Caki2 (cell line): ENCODE results near the gene FLT1. TPM values are rescaled to one million over a fixed set of nuclear protein-coding genes. Genes with fewer than 3 reads are reported as not detected.

Experiments
- DNase-seq: peaks from one replicate; pipeline ENCODE4 v3.0.0-alpha.2; 2015; ENCODE audit warnings: low read depth
- in situ Hi-C: cut with HindIII; loops from 2 replicates; pipeline ENCODE4 v1.10.0; 2016; ENCODE audit warnings: low sequenced_read_pairs, low pct_unique_long_range_greater_than_20kb, mixed read lengths
- total RNA-seq: library from RNA; depleted of rRNA; stranded (reverse); fragments of >200 nt; shearing (Covaris generic); gene quantifications from 2 replicates; pipeline ENCODE4 v1.2.3, GENCODE V29; 2014; ENCODE audit warnings: low replicate concordance

Gene FLT1
- total RNA-seq, 1 experiment from 2014 or later = not detected

GRCh38 chr13:28349371-28349770 is 145.6 kb downstream of the FLT1 start:
- no peak for DNase-seq
- in situ Hi-C loops = no loop called here

GRCh38 chr13:28347456-28348371 is 147.2 kb downstream of the FLT1 start:
- no peak for DNase-seq
- in situ Hi-C loops = no loop called here

GRCh38 chr13:28346154-28346553 is 148.8 kb downstream of the FLT1 start:
- DNase-seq = no peak
- in situ Hi-C loops = no loop called here

GRCh38 chr13:28344163-28344562 is 150.8 kb downstream of the FLT1 start:
- in situ Hi-C loops = no loop called here
- DNase-seq = no peak

- in situ Hi-C loops = no loop called here
- no peak for DNase-seq
Measured at GRCh38 chr13:28342251-28342650, 152.7 kb downstream of the FLT1 start.

- no peak for DNase-seq
- in situ Hi-C loops = no loop called here
Measured at GRCh38 chr13:28340272-28340793, 154.6 kb downstream of the FLT1 start.

- DNase-seq = no peak
Measured at GRCh38 chr13:28339419-28339818, 155.5 kb downstream of the FLT1 start.

GRCh38 chr13:28338742-28339141 is 156.2 kb downstream of the FLT1 start:
- DNase-seq = no peak
- in situ Hi-C loops = no loop called here

More at GRCh38 chr13:28339419-28339818, 155.5 kb downstream of the FLT1 start:
- in situ Hi-C loops = no loop called here

- no peak for DNase-seq
- in situ Hi-C loops = no loop called here
Measured at GRCh38 chr13:28338006-28338574, 156.8 kb downstream of the FLT1 start.

- no peak for DNase-seq
- in situ Hi-C loops = no loop called here
Measured at GRCh38 chr13:28337166-28338005, 157.5 kb downstream of the FLT1 start.

- in situ Hi-C loops = no loop called here
- DNase-seq = no peak
Measured at GRCh38 chr13:28336193-28336657, 158.7 kb downstream of the FLT1 start.

- in situ Hi-C loops = no loop called here
- no peak for DNase-seq
Measured at GRCh38 chr13:28333204-28333881, 161.6 kb downstream of the FLT1 start.

- in situ Hi-C loops = no loop called here
- no peak for DNase-seq
Measured at GRCh38 chr13:28329395-28330158, 165.4 kb downstream of the FLT1 start.

GRCh38 chr13:28328271-28328607 is 166.7 kb downstream of the FLT1 start:
- DNase-seq = no peak
- in situ Hi-C loops = no loop called here

GRCh38 chr13:28327373-28328270 is 167.3 kb downstream of the FLT1 start:
- in situ Hi-C loops = no loop called here

GRCh38 chr13:28326056-28326455 is 168.9 kb downstream of the FLT1 start:
- no peak for DNase-seq
- in situ Hi-C loops = no loop called here

More at GRCh38 chr13:28327373-28328270, 167.3 kb downstream of the FLT1 start:
- no peak for DNase-seq
